ENCODE results near the gene NSMCE1. TPM values are rescaled to one million over a fixed set of nuclear protein-coding genes. Genes with fewer than 3 reads are reported as not detected.
A peak's percentile ranks its signal among the peaks of the same experiment; 100 is the strongest.
"Not testable (repeated sequence)": the region's sequence is repeated elsewhere in the genome, so short reads cannot be mapped to it uniquely, and the experiment has no call there.

NSMCE1 gene
- polyA plus RNA-seq, 3 donors, result 75.7 to 87.5 (median 87.5) TPM

GRCh38 chr16:27220527-27220926 is 48.0 kb downstream of the NSMCE1 start:
- DNase-seq, result no peak

GRCh38 chr16:27220120-27220519 is 48.5 kb downstream of the NSMCE1 start:
- DNase-seq, result no peak

GRCh38 chr16:27219161-27219560 is 49.4 kb downstream of the NSMCE1 start:
- DNase-seq, result no peak

GRCh38 chr16:27218756-27219155 is 49.8 kb downstream of the NSMCE1 start:
- no peak for DNase-seq

GRCh38 chr16:27217256-27217655 is 51.3 kb downstream of the NSMCE1 start:
- DNase-seq, result peak; percentile 85

GRCh38 chr16:27216297-27216885 is 52.2 kb downstream of the NSMCE1 start:
- DNase-seq, result no peak

GRCh38 chr16:27215660-27216059 is 52.9 kb downstream of the NSMCE1 start:
- no peak for DNase-seq

- no peak for DNase-seq
These were observed 54.2 kb downstream of the NSMCE1 start for GRCh38 chr16:27214084-27214961.

- no peak for DNase-seq
These were observed 57.5 kb downstream of the NSMCE1 start for GRCh38 chr16:27211026-27211425.

- no peak for DNase-seq
These were observed 58.4 kb downstream of the NSMCE1 start for GRCh38 chr16:27210174-27210573.

GRCh38 chr16:27209591-27209990 is 59.0 kb downstream of the NSMCE1 start:
- no peak for DNase-seq

GRCh38 chr16:27208796-27209195 is 59.8 kb downstream of the NSMCE1 start:
- DNase-seq, result no peak

GRCh38 chr16:27208081-27208680 is 60.4 kb downstream of the NSMCE1 start:
- no peak for DNase-seq

GRCh38 chr16:27207121-27207520 is 61.5 kb downstream of the NSMCE1 start:
- DNase-seq, result not testable (repeated sequence)

- DNase-seq, result peak; percentile 45
These were observed 63.0 kb downstream of the NSMCE1 start for GRCh38 chr16:27205423-27206065.

- DNase-seq, result no peak
These were observed 64.2 kb downstream of the NSMCE1 start for GRCh38 chr16:27204312-27204915.

- peak; percentile 99 for DNase-seq
These were observed 64.9 kb downstream of the NSMCE1 start, which contains the start of gene KDM8 for GRCh38 chr16:27203507-27204311. KDM8 (plus strand) TSS chr16:27203526; CDS start chr16:27210124, 6,598 bp downstream.

- DNase-seq, result peak; percentile 93
These were observed 65.6 kb downstream of the NSMCE1 start for GRCh38 chr16:27202923-27203506.

- DNase-seq, result not testable (repeated sequence)
These were observed 67.7 kb downstream of the NSMCE1 start for GRCh38 chr16:27200914-27201313.

GRCh38 chr16:27199736-27200135 is 68.8 kb downstream of the NSMCE1 start:
- DNase-seq, result no peak

GRCh38 chr16:27199235-27199586 is 69.4 kb downstream of the NSMCE1 start:
- DNase-seq, result no peak

Data from renal pelvis (tissue), 4 donors.